ENCODE measurements around the gene TSHZ2.

Gene TSHZ2

DNA sequence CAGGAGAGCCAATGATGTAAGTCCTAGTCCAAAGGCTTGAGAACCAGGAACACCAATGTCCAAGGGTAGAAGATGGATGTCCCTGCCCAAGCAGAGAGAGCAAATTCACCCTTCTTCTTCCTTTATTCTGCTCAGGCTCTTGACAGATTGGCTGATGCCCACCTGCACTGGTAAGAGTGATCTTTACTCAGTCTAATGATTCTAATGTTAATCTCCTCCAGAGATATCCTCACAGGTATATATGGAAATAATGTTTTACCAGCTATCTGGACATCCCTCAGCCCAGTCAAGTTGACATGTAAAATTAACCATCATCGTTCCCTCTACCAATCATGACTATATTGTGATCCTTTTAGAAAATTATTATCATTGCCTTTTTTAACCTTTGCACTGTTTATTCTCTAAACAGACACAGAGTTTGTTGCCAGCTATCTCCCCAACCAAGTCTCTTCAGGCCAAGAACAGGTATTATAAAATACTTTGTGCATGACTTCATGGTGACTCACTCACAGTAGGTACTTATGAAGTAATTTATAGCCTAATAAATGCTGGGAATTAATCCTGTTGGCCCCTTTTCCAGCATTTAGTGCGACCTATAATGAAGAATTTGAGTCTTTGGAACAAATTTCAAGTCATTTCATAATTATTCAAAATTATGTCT, 26.2 kb upstream of the TSHZ2 start:
- TF ChIP-seq, protein P1, sequence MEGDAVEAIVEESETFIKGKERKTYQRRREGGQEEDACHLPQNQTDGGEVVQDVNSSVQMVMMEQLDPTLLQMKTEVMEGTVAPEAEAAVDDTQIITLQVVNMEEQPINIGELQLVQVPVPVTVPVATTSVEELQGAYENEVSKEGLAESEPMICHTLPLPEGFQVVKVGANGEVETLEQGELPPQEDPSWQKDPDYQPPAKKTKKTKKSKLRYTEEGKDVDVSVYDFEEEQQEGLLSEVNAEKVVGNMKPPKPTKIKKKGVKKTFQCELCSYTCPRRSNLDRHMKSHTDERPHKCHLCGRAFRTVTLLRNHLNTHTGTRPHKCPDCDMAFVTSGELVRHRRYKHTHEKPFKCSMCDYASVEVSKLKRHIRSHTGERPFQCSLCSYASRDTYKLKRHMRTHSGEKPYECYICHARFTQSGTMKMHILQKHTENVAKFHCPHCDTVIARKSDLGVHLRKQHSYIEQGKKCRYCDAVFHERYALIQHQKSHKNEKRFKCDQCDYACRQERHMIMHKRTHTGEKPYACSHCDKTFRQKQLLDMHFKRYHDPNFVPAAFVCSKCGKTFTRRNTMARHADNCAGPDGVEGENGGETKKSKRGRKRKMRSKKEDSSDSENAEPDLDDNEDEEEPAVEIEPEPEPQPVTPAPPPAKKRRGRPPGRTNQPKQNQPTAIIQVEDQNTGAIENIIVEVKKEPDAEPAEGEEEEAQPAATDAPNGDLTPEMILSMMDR (IDR thresholded peaks at IDR 0.05; ENCODE audit: low read depth, low read length, missing control alignments) = no peak
- H3K4me3 ChIP-seq (ENCODE audit: low read depth, low read length) = no peak overlapping the region
- DNase-seq (ENCODE audit: low read depth) = no peak

- H3K4me3 ChIP-seq (ENCODE audit: low read depth, low read length) = no peak overlapping the region
- TF ChIP-seq, protein P1 (IDR thresholded peaks at IDR 0.05; ENCODE audit: low read depth, low read length, missing control alignments) = no peak
- DNase-seq (ENCODE audit: low read depth) = no peak
Observed at GRCh38 chr20:52948491-52948890, 23.7 kb upstream of the TSHZ2 start.

DNA sequence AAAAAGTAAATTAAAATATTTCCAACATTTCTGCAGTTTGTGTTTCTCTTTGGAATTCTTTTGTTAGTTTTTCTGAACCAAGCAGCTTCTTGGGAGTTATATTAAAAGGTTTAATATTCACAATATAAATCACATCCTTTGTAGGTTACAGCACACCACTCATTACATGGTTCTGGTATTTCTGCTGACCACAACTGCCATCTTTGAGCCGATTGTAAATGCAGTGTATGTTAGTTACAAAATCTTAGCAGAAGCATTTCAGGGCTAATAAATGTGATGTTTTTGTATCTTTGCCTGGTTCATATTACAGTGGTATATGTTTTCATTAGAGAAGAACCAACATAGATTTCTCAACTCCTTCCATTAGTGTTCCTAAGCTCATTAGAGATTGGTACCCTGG, 19.1 kb upstream of the TSHZ2 start:
- DNase-seq (ENCODE audit: low read depth) = no peak
- no peak overlapping the region for H3K4me3 ChIP-seq (ENCODE audit: low read depth, low read length)
- TF ChIP-seq, protein P1 (IDR thresholded peaks at IDR 0.05; ENCODE audit: low read depth, low read length, missing control alignments) = no peak

- H3K4me3 ChIP-seq (ENCODE audit: low read depth, low read length) = no peak overlapping the region
- DNase-seq (ENCODE audit: low read depth) = no peak
- TF ChIP-seq, protein P1 (IDR thresholded peaks at IDR 0.05; ENCODE audit: low read depth, low read length, missing control alignments) = no peak
Observed at GRCh38 chr20:52954849-52955248, 17.3 kb upstream of the TSHZ2 start.

DNA sequence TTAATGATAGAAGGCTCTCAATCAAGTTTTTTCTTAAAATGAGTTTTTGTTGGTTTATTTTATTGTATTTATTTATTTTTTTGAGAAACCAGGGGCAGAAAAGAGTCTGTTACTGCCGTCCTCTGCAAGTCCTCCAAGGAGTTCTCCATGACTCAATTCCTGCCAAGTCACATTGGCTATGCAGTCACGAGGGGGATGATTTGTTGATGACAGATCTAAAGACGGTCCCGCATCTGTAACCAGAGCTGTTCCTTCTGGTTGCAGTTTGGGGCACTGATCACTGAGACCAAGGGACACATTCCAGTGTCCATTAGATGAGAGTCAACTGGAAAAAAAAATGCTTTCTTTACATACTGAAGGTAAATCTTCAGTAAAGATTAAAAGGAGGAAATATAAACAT, 13.9 kb upstream of the TSHZ2 start:
- no peak overlapping the region for H3K4me3 ChIP-seq (ENCODE audit: low read depth, low read length)
- TF ChIP-seq, protein P1 (IDR thresholded peaks at IDR 0.05; ENCODE audit: low read depth, low read length, missing control alignments) = no peak
- no peak for DNase-seq (ENCODE audit: low read depth)

DNA sequence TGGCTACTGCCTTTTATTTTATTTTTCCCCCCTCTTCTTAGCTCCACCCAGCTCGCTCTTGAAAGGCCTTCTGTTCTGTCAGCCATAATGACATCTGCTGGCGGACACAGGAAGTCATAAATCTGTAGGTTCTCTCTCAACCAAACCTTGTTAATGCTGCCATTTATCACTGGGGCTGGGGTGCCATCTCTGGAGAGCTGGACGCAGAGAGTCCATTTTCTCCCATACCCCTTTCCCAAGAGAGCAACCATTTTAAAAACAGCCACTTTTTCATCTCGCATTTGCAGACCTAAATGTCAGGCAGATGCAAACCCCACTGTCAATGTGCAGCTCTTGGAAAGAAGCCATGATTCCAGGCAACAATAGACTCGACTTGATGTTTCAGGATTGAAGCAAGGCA, 13.0 kb upstream of the TSHZ2 start:
- no peak overlapping the region for H3K4me3 ChIP-seq (ENCODE audit: low read depth, low read length)
- DNase-seq (ENCODE audit: low read depth) = no peak
- TF ChIP-seq, protein P1 (IDR thresholded peaks at IDR 0.05; ENCODE audit: low read depth, low read length, missing control alignments) = peak; percentile 2

DNA sequence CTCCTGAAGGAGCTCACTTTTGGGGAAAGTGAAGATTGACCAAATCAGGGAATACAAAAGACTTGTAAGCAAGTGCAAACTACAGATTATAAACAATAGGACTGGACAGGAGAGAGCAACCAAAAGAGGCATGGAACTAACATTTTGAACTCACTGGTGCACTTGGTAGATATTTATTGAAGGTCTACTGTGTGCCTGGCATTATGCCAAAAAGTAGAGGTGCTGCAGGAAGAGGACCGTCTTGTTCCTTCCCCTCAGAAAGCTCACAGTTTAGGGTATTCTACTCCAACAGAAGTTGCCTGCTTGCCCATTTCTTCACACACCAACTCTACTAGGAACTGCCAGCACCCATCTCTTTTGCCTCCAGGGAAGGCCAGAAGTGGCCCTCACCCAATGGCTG, 10.0 kb upstream of the TSHZ2 start:
- H3K4me3 ChIP-seq (ENCODE audit: low read depth, low read length) = no peak overlapping the region
- TF ChIP-seq, protein P1 (IDR thresholded peaks at IDR 0.05; ENCODE audit: low read depth, low read length, missing control alignments) = no peak
- DNase-seq (ENCODE audit: low read depth) = no peak

Data from GM12864 (cell line).